CD14-positive monocyte (primary cell): ENCODE measurements around the gene HOXA1. TPM values are rescaled to one million over a fixed set of nuclear protein-coding genes. Genes with fewer than 3 reads are reported as not detected.

Experiments used
- DNase-seq, 3 donors: peaks; one replicate each; pipeline ENCODE4 v3.0.0-alpha.2; 2011 to 2022
- H2AFZ ChIP-seq: 2 replicates; pipeline ENCODE4 v1.6.0; 2012; ENCODE audit warnings: mild to moderate bottlenecking, low read depth, low read length, inconsistent platforms; ENCODE audit not compliant: insufficient read depth, poor library complexity, severe bottlenecking
- H3K27ac ChIP-seq, 2 donors: 1 replicate in 1 of 2; 2 replicates in 1 of 2; pipeline ENCODE4 v1.5.1; 2012 to 2013; ENCODE audit warnings: low read length in 2 of 2, control low read depth in 1 of 2, inconsistent platforms in 1 of 2, low read depth in 1 of 2, mild to moderate bottlenecking in 1 of 2
- H3K27me3 ChIP-seq, 2 donors: one replicate each; pipeline versions ENCODE4 v1.6.0 to v1.6.1; 2011 to 2013; ENCODE audit warnings: low read length in 2 of 2; ENCODE audit not compliant: control insufficient read depth in 2 of 2, insufficient read depth in 2 of 2
- H3K36me3 ChIP-seq, 2 donors: replicated peaks in 1 of 2; 1 replicate in 1 of 2; 2 replicates in 1 of 2; pipeline versions ENCODE4 v1.5.1 to v1.6.1; 2012 to 2013; ENCODE audit warnings: low read length in 2 of 2, control low read depth in 1 of 2, inconsistent platforms in 1 of 2, mild to moderate bottlenecking in 1 of 2; ENCODE audit not compliant: insufficient read depth in 2 of 2, control insufficient read depth in 1 of 2
- H3K4me1 ChIP-seq, 2 donors: 1 replicate in 1 of 2; 2 replicates in 1 of 2; pipeline versions ENCODE4 v1.5.1 to v1.6.1; 2012 to 2013; ENCODE audit warnings: low read length in 2 of 2, control low read depth in 1 of 2, inconsistent platforms in 1 of 2, mild to moderate bottlenecking in 1 of 2, moderate library complexity in 1 of 2; ENCODE audit not compliant: insufficient read depth in 2 of 2, control insufficient read depth in 1 of 2
- H3K4me2 ChIP-seq: replicated peaks from 2 replicates; pipeline ENCODE3; 2012; ENCODE audit warnings: low read length, moderate library complexity, mild to moderate bottlenecking; ENCODE audit not compliant: poor library complexity, severe bottlenecking; ENCODE audit errors: extremely low read depth
- H3K4me3 ChIP-seq, 3 experiments: fragments of 200-600 bp in 1 of 3; sonication (generic) in 1 of 3; replicated peaks in 1 of 3; 1 replicate in 2 of 3; 2 replicates in 1 of 3; pipeline ENCODE4 v1.5.1; 2011 to 2013; ENCODE audit warnings: low read length in 3 of 3, mild to moderate bottlenecking in 3 of 3, control low read depth in 2 of 3, low read depth in 2 of 3, inconsistent platforms in 1 of 3, moderate library complexity in 1 of 3
- H3K79me2 ChIP-seq: 2 replicates; pipeline ENCODE4 v1.6.0; 2012; ENCODE audit warnings: mild to moderate bottlenecking, control low read depth, inconsistent platforms, low read length, moderate library complexity; ENCODE audit not compliant: insufficient read depth
- H3K9ac ChIP-seq: 2 replicates; pipeline ENCODE4 v1.6.0; 2017; ENCODE audit warnings: low read length, mild to moderate bottlenecking; ENCODE audit not compliant: insufficient read depth, poor library complexity, severe bottlenecking
- H3K9me3 ChIP-seq, 2 donors: replicated peaks in 1 of 2; 1 replicate in 1 of 2; 2 replicates in 1 of 2; pipeline versions ENCODE4 v1.5.1 to v1.6.1; 2012 to 2013; ENCODE audit warnings: low read length in 2 of 2, control low read depth in 1 of 2; ENCODE audit not compliant: control insufficient read depth in 1 of 2, insufficient read depth in 1 of 2
- H4K20me1 ChIP-seq: 2 replicates; pipeline ENCODE4 v1.6.0; 2012; ENCODE audit warnings: mild to moderate bottlenecking, low read length, control low read depth, moderate library complexity; ENCODE audit not compliant: insufficient read depth
- H3K27ac Mint-ChIP-seq, 7 donors: one replicate each; pipeline ENCODE4 v1.8.0; 2020; ENCODE audit warnings: mild to moderate bottlenecking in 7 of 7, mixed read lengths in 7 of 7, moderate library complexity in 6 of 7, inconsistent platforms in 2 of 7
- H3K27me3 Mint-ChIP-seq, 3 donors: one replicate each; pipeline ENCODE4 v1.8.0; 2021 to 2022; ENCODE audit warnings: low read depth in 3 of 3, mild to moderate bottlenecking in 3 of 3, mixed read lengths in 3 of 3, moderate library complexity in 3 of 3, inconsistent platforms in 1 of 3
- H3K36me3 Mint-ChIP-seq, 2 donors: one replicate each; pipeline ENCODE4 v1.8.0; 2020; ENCODE audit warnings: mixed read lengths in 2 of 2, inconsistent platforms in 1 of 2, mild to moderate bottlenecking in 1 of 2
- H3K4me1 Mint-ChIP-seq: one replicate; pipeline ENCODE4 v1.8.0; 2020; ENCODE audit warnings: mild to moderate bottlenecking, mixed read lengths
- H3K4me3 Mint-ChIP-seq, 2 donors: one replicate each; pipeline ENCODE4 v1.8.0; 2020; ENCODE audit warnings: mild to moderate bottlenecking in 2 of 2, mixed read lengths in 2 of 2, moderate library complexity in 1 of 2
- H3K9me3 Mint-ChIP-seq, 7 donors: one replicate each; pipeline ENCODE4 v1.8.0; 2020 to 2022; ENCODE audit warnings: mixed read lengths in 7 of 7, mild to moderate bottlenecking in 6 of 7, moderate library complexity in 6 of 7, inconsistent platforms in 2 of 7
- CTCF ChIP-seq: fragments of 200-600 bp; IDR thresholded peaks from one replicate; pipeline ENCODE4 v1.8.0; 2022; ENCODE audit warnings: antibody characterized with exemption, mild to moderate bottlenecking
- WGBS: methylation state at CpG from one replicate; pipeline ENCODE4 v1.1.5; 2013; ENCODE audit warnings: missing lambda C conversion rate; ENCODE audit not compliant: insufficient coverage; 5-methylcytosine and 5-hydroxymethylcytosine counted together
- intact Hi-C, 2 donors: fragments of 100-400 bp; cut with micrococcal nuclease; formaldehyde crosslinking; loops; one replicate each; pipeline versions ENCODE4 v1.15.0 to v1.15.1; 2023
- polyA plus RNA-seq, 3 donors: library from polyadenylated mRNA; depleted of rRNA in 1 of 3; unstranded in 2 of 3; stranded (reverse) in 1 of 3; fragments of 300-500 nt in 2 of 3; fragments of >200 nt in 1 of 3; fragmentation: Illumina TruSeq in 2 of 3; gene quantifications; 1 replicate in 2 of 3; 2 replicates in 1 of 3; pipeline ENCODE4 v1.2.3, GENCODE V29; 2012 to 2021

Gene HOXA1
- polyA plus RNA-seq, 3 donors: 0.11 to 0.37 TPM; not detected in 1

- intact Hi-C loops: loop anchor here in 1 of 2 donors (5.0 kb wide), 1 partner anchor 282 kb away; the partner anchor contains the start of gene SKAP2
- Histone ChIP-seq H3K27me3 (peaks cover 30 to 64% of the 10 kb centered on the region in 2 donors), H2AFZ (no peak overlapping the region), H3K27ac (no peak overlapping the region), H3K4me1 (peaks cover 13 to 18% of the 10 kb centered on the region in 2 donors), H3K4me3 (peak overlapping the region in 1 of 3 experiments; percentile 70), H3K36me3 (no peaks in the 10 kb centered on the region), H3K9me3 (peaks cover 22 to 30% of the 10 kb centered on the region in 2 donors), H3K79me2 (no peaks in the 10 kb centered on the region), H3K4me2 (peak overlapping the region; percentile 67), H4K20me1 (no peaks in the 10 kb centered on the region), H3K9ac (no peak overlapping the region)
- H3K4me3 Mint-ChIP-seq: peak overlapping the region in 1 of 2 donors; percentile 92
- peaks cover 21% of the 10 kb centered on the region for H3K4me1 Mint-ChIP-seq
- 87% methylated on average over 28 of the region's 40 CpGs for WGBS
- H3K27ac Mint-ChIP-seq: no peak overlapping the region
- H3K36me3 Mint-ChIP-seq: peaks cover 3 to 14% of the 10 kb centered on the region in 2 donors
- H3K9me3 Mint-ChIP-seq: peaks cover 13 to 43% (median 37%) of the 10 kb centered on the region in 7 donors
- peaks cover 55 to 71% (median 68%) of the 10 kb centered on the region in 3 donors for H3K27me3 Mint-ChIP-seq
- no peak for DNase-seq
- TF ChIP-seq CTCF: peak; percentile 0
Measured at GRCh38 chr7:27143950-27144780, 48.4 kb upstream of the HOXA1 start.

DNA sequence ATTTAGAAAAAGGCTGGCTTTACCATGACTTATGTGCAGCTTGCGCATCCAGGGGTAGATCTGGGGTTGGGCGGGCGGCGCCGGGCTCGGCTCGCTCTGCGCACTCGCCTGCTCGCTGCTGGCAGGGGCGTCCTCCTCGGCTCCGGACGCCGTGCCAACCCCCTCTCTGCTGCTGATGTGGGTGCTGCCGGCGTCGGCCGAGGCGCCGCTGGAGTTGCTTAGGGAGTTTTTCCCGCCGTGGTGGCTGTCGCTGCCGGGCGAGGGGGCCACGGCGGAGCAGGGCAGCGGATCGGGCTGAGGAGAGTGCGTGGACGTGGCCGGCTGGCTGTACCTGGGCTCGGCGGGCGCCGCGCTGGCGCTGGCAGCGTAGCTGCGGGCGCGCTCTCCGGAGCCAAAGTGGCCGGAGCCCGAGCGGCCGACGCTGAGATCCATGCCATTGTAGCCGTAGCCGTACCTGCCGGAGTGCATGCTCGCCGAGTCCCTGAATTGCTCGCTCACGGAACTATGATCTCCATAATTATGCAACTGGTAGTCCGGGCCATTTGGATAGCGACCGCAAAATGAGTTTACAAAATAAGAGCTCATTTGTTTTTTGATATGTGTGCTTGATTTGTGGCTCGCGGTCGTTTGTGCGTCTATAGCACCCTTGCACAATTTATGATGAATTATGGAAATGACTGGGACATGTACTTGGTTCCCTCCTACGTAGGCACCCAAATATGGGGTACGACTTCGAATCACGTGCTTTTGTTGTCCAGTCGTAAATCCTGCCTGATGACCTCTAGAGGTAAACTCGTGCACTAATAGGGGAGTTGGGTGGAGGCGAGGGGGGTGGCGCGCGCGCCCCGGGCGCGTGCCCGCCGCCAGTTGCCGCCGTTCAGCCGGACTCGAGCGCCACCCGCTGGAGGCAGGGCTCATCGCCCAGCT is 47.5 kb upstream of the HOXA1 start, which contains the start of gene HOXA5:
HOXA5 (minus strand) TSS at position 659 of the 927 bp plus-strand sequence; CDS start at position 585, 74 bp downstream.
- peak within 1 kb of the TSS; percentile 67 for H3K4me2 ChIP-seq
- H3K27ac Mint-ChIP-seq: peak within 1 kb of the TSS in 6 of 7 donors; percentile 50 to 85 (median 68)
- no peaks in the 10 kb centered on the region for H3K79me2 ChIP-seq
- H3K4me3 Mint-ChIP-seq: peak within 1 kb of the TSS; percentile 81 to 92
- H3K36me3 Mint-ChIP-seq: peaks cover 3 to 11% of the 10 kb centered on the region in 2 donors
- WGBS: 81% methylated on average over 79 of the region's 86 CpGs
- H3K27ac ChIP-seq: peak within 1 kb of the TSS in 1 of 2 donors; percentile 36
- intact Hi-C loops: loop anchor here in 1 of 2 donors (5.0 kb wide), 1 partner anchor 281 kb away; the partner anchor contains the start of gene SKAP2
- H3K9me3 Mint-ChIP-seq: peaks cover 13 to 39% (median 34%) of the 10 kb centered on the region in 7 donors
- peaks cover 22 to 23% of the 10 kb centered on the region in 2 donors for H3K9me3 ChIP-seq
- TF ChIP-seq CTCF: peak; percentile 47
- peaks cover 46 to 63% (median 59%) of the 10 kb centered on the region in 3 donors for H3K27me3 Mint-ChIP-seq
- peaks cover 21 to 56% of the 10 kb centered on the region in 2 donors for H3K27me3 ChIP-seq
- H2AFZ ChIP-seq: peak within 1 kb of the TSS; percentile 53
- peaks cover 18% of the 10 kb centered on the region for H3K4me1 Mint-ChIP-seq
- peak; percentile 57 to 87 (median 72) for DNase-seq
- peak within 1 kb of the TSS; percentile 27 to 70 (median 29) for H3K4me3 ChIP-seq
- peaks cover 11 to 14% of the 10 kb centered on the region in 2 donors for H3K4me1 ChIP-seq
- peak within 1 kb of the TSS; percentile 40 for H3K9ac ChIP-seq
- no peaks in the 10 kb centered on the region for H4K20me1 ChIP-seq
- no peaks in the 10 kb centered on the region for H3K36me3 ChIP-seq
